Femur (tissue), 1 donor: Measurements from ENCODE around the gene NRXN3.

Experiments
- DNase-seq: peaks from one replicate; pipeline ENCODE4 v3.0.0-alpha.2; 2017

Gene NRXN3

GRCh38 chr14:79513446-79513845 is 1343.3 kb downstream of the NRXN3 start:
- DNase-seq: no peak

GRCh38 chr14:79514700-79515099 is 1344.5 kb downstream of the NRXN3 start:
- DNase-seq: no peak

- no peak for DNase-seq
Observed at GRCh38 chr14:79515158-79515557, 1345.0 kb downstream of the NRXN3 start.

- DNase-seq: no peak
Observed at GRCh38 chr14:79516009-79516408, 1345.8 kb downstream of the NRXN3 start.

GRCh38 chr14:79525416-79525815 is 1355.2 kb downstream of the NRXN3 start:
- no peak for DNase-seq

DNA sequence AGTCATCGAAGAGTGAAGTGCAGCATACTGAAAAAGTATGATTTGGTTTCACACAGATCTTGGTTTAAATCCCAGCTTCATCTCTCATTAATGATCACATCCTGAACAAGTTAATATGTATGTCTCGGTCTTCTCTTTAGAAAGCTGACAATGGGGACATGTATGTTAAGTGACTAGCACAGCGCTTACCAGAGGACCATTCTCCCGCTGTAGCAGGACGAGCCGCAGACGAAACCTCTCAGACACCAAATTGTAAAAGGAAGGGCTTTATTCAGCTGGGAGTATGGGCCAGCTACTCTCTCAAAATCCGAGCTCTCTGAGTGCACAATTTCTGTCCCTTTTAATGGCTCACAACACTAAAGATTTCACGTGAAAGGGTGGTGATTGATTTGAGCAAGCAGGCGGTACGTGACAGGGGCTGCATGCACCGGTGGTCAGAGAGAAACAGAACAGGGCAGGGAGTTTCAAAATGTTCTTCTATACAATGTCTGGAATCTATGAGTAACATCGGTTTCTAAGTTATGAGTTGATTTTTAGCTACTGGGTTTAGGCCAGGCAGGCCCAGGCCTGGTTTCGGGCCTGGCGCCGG is 1358.7 kb downstream of the NRXN3 start:
- DNase-seq: no peak

DNA sequence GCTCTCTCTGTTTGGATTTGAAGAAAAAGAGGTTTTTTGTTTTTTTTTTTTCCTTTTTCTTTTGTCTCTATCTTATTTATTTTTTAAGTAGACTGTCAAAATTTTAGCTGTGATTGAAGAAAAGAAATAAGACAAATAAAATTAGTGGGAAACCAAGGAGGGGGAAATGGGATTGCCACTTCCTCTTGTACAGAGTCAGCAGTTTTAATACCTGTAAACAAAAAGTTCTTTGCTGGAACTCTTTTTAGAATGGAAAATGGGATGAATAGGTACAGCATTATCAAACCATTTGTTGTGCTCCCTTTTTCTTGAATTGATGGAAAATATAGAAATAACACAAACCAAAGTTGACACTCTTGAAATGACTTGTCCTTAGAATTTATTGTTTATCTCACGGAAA is 1360.4 kb downstream of the NRXN3 start:
- DNase-seq: no peak

GRCh38 chr14:79534703-79535353 is 1364.7 kb downstream of the NRXN3 start:
- no peak for DNase-seq

DNA sequence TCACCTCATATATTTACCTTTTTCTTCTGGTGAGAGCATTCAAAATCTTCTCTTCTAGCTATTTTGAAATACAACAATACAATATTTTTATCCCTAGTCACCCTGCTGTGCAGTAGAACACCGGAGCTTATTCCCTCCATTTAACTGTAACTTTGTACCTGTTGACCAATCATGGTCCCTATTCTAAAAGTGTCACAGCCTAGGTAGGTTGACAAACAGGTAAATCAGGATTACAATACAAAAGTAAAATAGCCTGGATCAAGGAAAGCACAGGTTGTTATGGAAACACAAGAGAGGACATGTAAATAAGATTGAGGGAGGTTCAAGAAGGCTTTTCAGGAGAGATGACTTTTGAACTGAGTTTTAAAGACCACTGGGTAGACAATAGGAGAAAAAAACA is 1370.2 kb downstream of the NRXN3 start:
- DNase-seq: no peak

GRCh38 chr14:79542121-79542520 is 1371.9 kb downstream of the NRXN3 start:
- no peak for DNase-seq

- DNase-seq: no peak
Observed at GRCh38 chr14:79543348-79543747, 1373.2 kb downstream of the NRXN3 start.

DNA sequence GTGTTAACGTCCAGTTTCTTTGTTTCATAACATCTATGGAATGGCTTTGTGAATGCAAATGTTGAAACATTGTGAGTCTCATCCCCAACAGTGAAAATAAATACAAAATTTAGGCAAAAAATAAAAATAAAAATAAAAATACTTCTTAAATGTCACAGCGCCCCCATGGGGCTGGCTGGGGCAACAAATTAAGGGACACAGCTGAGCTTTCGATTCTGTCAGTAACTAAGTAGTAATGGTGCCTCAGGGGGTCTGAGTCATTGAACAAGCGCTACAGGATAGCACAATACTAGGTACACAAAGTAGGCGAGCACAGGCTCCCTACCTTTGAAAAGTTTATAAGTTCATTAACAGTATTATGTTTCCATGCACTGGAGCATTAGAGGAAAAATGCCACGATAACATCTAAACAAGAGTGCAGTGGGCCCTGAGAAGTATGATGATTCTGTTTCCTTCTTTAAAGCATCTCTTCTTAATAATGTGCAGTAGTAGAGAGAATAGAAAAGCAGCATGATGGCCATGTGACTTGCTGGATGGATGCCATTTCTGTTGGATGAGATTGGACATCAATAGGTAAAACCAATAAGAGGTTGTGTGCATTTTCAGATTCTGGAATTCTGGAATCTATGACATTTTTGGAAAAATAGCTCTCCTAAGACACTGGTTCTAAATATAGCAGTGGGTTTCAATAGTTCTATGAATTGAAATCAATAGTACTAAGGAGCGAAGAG is 1374.0 kb downstream of the NRXN3 start:
- no peak for DNase-seq

DNA sequence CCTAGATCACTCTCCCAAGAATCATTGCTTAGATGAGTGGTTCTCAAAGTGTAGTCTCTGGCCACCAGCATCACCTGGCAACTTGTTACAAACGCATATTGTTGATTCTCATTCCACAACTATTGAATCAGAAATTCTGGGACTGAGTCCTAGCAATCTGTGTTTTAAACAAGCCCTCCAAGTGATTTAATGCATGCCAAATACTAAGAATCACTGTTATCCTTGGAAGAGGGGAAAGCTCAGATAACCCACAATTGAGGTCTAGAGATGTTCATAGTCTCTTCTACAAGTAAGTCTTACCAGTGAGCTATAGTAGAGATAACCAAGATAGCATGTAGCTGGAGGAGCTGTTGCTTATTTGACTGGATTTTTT is 1374.5 kb downstream of the NRXN3 start:
- DNase-seq: no peak

DNA sequence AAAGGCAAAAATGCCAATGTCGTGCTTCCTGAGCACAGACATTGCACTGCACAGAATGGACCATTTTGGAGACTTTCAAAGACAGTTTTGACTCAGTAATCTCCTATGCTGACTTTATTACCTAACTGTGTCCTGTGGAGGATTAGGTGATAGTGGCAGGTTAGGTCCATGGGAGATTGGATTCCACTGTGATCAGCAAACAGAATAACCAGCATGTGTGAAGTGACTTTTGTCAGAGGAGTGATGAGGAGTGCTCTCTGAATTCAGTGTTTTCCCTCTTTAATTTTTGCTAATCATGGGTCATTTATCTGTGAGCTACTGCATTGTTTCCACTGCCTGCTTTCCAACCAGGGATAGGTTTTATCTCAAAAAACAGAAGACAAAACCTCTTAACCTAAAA is 1378.7 kb downstream of the NRXN3 start:
- DNase-seq: no peak

GRCh38 chr14:79549515-79549914 is 1379.3 kb downstream of the NRXN3 start:
- DNase-seq: no peak

DNA sequence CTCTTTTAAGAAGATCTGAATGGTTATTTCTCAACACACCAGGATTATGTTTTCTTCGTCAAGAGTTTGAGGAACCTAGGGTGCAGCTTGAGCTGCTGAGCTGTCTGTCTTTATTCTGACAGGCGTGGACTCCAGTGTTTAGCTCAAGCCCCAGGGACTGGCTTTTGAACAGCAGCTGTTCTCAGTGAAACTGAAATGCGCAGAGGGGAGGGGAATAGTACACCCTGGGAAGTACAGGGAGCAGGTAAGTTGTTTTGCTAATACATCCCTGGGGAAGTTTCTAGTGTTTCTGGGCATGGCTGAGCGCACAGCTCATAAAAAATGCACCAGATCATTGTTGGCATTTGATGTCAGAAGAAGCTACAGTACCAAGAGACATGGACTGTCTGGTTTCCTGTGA is 1381.3 kb downstream of the NRXN3 start:
- DNase-seq: no peak

GRCh38 chr14:79552778-79553177 is 1382.6 kb downstream of the NRXN3 start:
- no peak for DNase-seq

GRCh38 chr14:79554816-79555215 is 1384.6 kb downstream of the NRXN3 start:
- DNase-seq: no peak

DNA sequence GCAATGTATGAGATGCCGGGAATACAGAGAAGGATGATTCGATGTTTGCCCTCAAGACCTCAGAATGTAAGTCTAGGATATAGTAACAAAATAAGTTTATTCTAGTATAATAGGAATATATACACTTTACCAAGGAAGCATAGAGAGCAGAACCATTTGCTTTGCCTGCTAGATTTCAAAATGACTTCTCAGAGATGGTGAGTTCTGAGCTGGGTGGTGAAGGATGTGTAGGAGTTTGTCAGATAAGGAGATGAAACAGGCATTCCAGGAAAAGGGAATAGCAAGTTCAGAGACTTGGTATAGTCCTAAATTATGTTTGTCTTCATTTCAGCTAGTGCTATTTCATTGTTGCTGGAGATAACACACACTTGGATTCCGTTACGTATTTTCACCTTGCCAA is 1385.3 kb downstream of the NRXN3 start:
- no peak for DNase-seq

- no peak for DNase-seq
Observed at GRCh38 chr14:79557309-79557708, 1387.1 kb downstream of the NRXN3 start.

DNA sequence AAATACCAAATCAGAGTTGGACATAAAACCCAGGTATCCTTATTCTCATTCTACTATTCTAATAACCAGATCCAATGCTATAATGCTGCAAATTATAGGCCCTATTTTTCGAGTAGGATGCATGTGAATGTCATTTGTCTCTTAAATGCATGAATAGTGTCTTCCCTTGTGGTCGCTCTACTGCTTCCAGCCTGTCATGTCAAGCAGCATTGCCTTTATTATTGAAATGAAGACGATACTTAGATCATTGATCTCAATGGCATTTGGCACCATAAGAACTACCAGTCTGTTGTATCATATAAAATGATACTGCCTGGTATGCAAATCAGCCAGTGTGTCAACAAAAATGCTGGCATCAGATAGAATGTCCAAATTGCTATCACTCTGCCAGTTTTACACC is 1392.0 kb downstream of the NRXN3 start:
- DNase-seq: no peak

- no peak for DNase-seq
Observed at GRCh38 chr14:79564371-79564770, 1394.2 kb downstream of the NRXN3 start.

GRCh38 chr14:79567306-79567705 is 1397.1 kb downstream of the NRXN3 start:
- no peak for DNase-seq

DNA sequence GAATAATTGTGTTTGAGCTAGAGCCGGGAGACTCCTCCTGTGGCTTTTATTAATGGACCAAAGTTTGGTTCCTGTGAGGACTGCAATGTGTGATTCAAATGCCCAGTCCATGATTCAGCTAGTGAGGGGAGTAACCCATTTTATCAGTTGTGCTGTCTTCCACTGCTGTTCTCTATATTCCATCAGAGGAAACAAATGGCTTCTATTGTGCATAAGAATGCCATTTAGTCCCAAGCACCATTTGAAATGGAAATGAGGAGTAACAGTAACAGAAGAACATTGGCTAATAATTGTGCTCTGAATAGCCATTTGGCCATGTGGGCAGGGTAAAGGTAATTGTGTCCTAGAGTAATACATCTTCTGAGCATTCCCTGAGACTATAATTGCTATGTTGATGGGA is 1398.4 kb downstream of the NRXN3 start:
- no peak for DNase-seq

GRCh38 chr14:79569072-79569471 is 1398.9 kb downstream of the NRXN3 start:
- no peak for DNase-seq
